SH-SY5Y (cell line): ENCODE measurements around the gene CD244.

Source experiments
- GATA2 ChIP-seq: IDR thresholded peaks from 2 replicates; pipeline ENCODE4 v1.6.1; 2011; ENCODE audit warnings: mild to moderate bottlenecking, low read depth, low read length
- GATA3 ChIP-seq: IDR thresholded peaks from 2 replicates; pipeline ENCODE4 v1.6.1; 2011; ENCODE audit warnings: low read depth, mild to moderate bottlenecking, low read length, moderate library complexity

Gene CD244

GRCh38 chr1:160837558-160838205 is 25.0 kb downstream of the CD244 start:
- TF ChIP-seq GATA2: no peak
- no peak for TF ChIP-seq GATA3

- no peak for TF ChIP-seq GATA2
- no peak for TF ChIP-seq GATA3
These were observed 25.6 kb downstream of the CD244 start for GRCh38 chr1:160836981-160837557.

- TF ChIP-seq GATA2: no peak
- TF ChIP-seq GATA3: no peak
These were observed 26.1 kb downstream of the CD244 start for GRCh38 chr1:160836561-160836960.

- no peak for TF ChIP-seq GATA2
- TF ChIP-seq GATA3: no peak
These were observed 26.9 kb downstream of the CD244 start for GRCh38 chr1:160835751-160836150.

GRCh38 chr1:160834945-160835565 is 27.6 kb downstream of the CD244 start:
- TF ChIP-seq GATA2 (no peak), GATA3 (no peak)

GRCh38 chr1:160830321-160831153 is 32.1 kb downstream of the CD244 start:
- TF ChIP-seq GATA2: no peak
- no peak for TF ChIP-seq GATA3

GRCh38 chr1:160829766-160830165 is 32.9 kb downstream of the CD244 start:
- TF ChIP-seq GATA3: no peak
- no peak for TF ChIP-seq GATA2

GRCh38 chr1:160827418-160827817 is 35.3 kb downstream of the CD244 start:
- TF ChIP-seq GATA3: no peak
- no peak for TF ChIP-seq GATA2

GRCh38 chr1:160826546-160826945 is 36.1 kb downstream of the CD244 start:
- TF ChIP-seq GATA3 (no peak), GATA2 (no peak)

- TF ChIP-seq GATA2 (no peak), GATA3 (no peak)
These were observed 39.4 kb downstream of the CD244 start for GRCh38 chr1:160823296-160823695.

GRCh38 chr1:160821627-160822026 is 41.1 kb downstream of the CD244 start:
- TF ChIP-seq GATA3 (no peak), GATA2 (no peak)

- TF ChIP-seq GATA2: no peak
- TF ChIP-seq GATA3: no peak
These were observed 43.5 kb downstream of the CD244 start for GRCh38 chr1:160819186-160819585.

- no peak for TF ChIP-seq GATA3
- no peak for TF ChIP-seq GATA2
These were observed 44.3 kb downstream of the CD244 start for GRCh38 chr1:160818207-160818937.

GRCh38 chr1:160814856-160815255 is 47.8 kb downstream of the CD244 start:
- TF ChIP-seq GATA2 (no peak), GATA3 (no peak)

- TF ChIP-seq GATA2: no peak
- TF ChIP-seq GATA3: no peak
These were observed 48.4 kb downstream of the CD244 start for GRCh38 chr1:160814316-160814715.
